OCI-LY3 (cell line): ENCODE results near the gene FAM236C.
"Not testable (repeated sequence)": the region's sequence is repeated elsewhere in the genome, so short reads cannot be mapped to it uniquely, and the experiment has no call there.

Experiments
- CTCF ChIP-seq: fragments of 200-600, 300-600 bp; sonication (generic); IDR thresholded peaks from 2 replicates; pipeline ENCODE4 v1.5.1; 2014; ENCODE audit warnings: antibody characterized with exemption, low read length, low read depth
- EZH2phosphoT487 ChIP-seq: fragments of 200-600 bp; shearing (Covaris generic); IDR thresholded peaks from 2 replicates; pipeline ENCODE4 v1.6.1; 2018; ENCODE audit warnings: antibody characterized with exemption, mixed run types, low read depth

- TF ChIP-seq CTCF, EZH2phosphoT487: not testable (repeated sequence)
Observed at GRCh38 chrX:72882898-72883297, 29.5 kb upstream of the FAM236C start.
